Measurements from ENCODE around the gene USP35.
A peak's percentile ranks its signal among the peaks of the same experiment; 100 is the strongest.

USP35 gene

GRCh38 chr11:78199015-78199652 lies 10.4 kb downstream of the USP35 start:
- DNase-seq = no peak

GRCh38 chr11:78199653-78200015 lies 10.9 kb downstream of the USP35 start:
- DNase-seq = no peak

- no peak for DNase-seq
These were observed 11.3 kb downstream of the USP35 start for GRCh38 chr11:78200061-78200460.

- DNase-seq = no peak
These were observed 11.8 kb downstream of the USP35 start for GRCh38 chr11:78200553-78200952.

GRCh38 chr11:78201096-78201818 lies 12.5 kb downstream of the USP35 start:
- no peak for DNase-seq

GRCh38 chr11:78202733-78203167 lies 14.0 kb downstream of the USP35 start:
- DNase-seq = no peak

- no peak for DNase-seq
These were observed 14.5 kb downstream of the USP35 start for GRCh38 chr11:78203184-78203583.

GRCh38 chr11:78205256-78205655 lies 16.5 kb downstream of the USP35 start:
- no peak for DNase-seq

- DNase-seq = no peak
These were observed 17.0 kb downstream of the USP35 start for GRCh38 chr11:78205691-78206090.

- no peak for DNase-seq
These were observed 19.0 kb downstream of the USP35 start for GRCh38 chr11:78207532-78208256.

- DNase-seq = no peak
These were observed 19.8 kb downstream of the USP35 start for GRCh38 chr11:78208257-78209165.

- DNase-seq = no peak
These were observed 20.8 kb downstream of the USP35 start for GRCh38 chr11:78209478-78209877.

- DNase-seq = no peak
These were observed 21.4 kb downstream of the USP35 start for GRCh38 chr11:78210000-78210608.

GRCh38 chr11:78211565-78211964 lies 22.8 kb downstream of the USP35 start:
- no peak for DNase-seq

- peak in 25 of 51 donors; percentile 18 to 68 (median 29) for DNase-seq
These were observed 24.1 kb downstream of the USP35 start for GRCh38 chr11:78212586-78213371.

- no peak for DNase-seq
These were observed 25.0 kb downstream of the USP35 start for GRCh38 chr11:78213526-78214330.

- DNase-seq = no peak
These were observed 25.8 kb downstream of the USP35 start for GRCh38 chr11:78214331-78215194.

GRCh38 chr11:78216021-78216420 lies 27.3 kb downstream of the USP35 start:
- no peak for DNase-seq

Measured in hypothalamus (tissue), 51 donors.